Mesendoderm (in vitro differentiated cells): ENCODE measurements around the gene SECISBP2L. TPM values are rescaled to one million over a fixed set of nuclear protein-coding genes. Genes with fewer than 3 reads are reported as not detected.

ENCODE experiments used
- DNase-seq: peaks from one replicate; pipeline ENCODE4 v3.0.0; 2013
- H2AK5ac ChIP-seq: 2 replicates; pipeline ENCODE4 v1.6.1; 2013; ENCODE audit warnings: low read length, inconsistent platforms
- H2BK120ac ChIP-seq: 2 replicates; pipeline ENCODE4 v1.6.1; 2013; ENCODE audit warnings: low read depth, mild to moderate bottlenecking, low read length, moderate library complexity, mixed read lengths
- H2BK15ac ChIP-seq: replicated peaks from 2 replicates; pipeline ENCODE4 v1.6.1; 2013; ENCODE audit warnings: low read depth, mild to moderate bottlenecking, moderate library complexity
- H2BK5ac ChIP-seq: 2 replicates; pipeline ENCODE4 v1.6.1; 2013; ENCODE audit warnings: low read length, inconsistent platforms
- H3K18ac ChIP-seq: 2 replicates; pipeline ENCODE4 v1.6.1; 2013; ENCODE audit warnings: mild to moderate bottlenecking, low read length, mixed read lengths
- H3K23ac ChIP-seq: one replicate; pipeline ENCODE4 v1.6.1; 2013; ENCODE audit warnings: low read length
- H3K27ac ChIP-seq: 2 replicates; pipeline ENCODE4 v1.5.1; 2013; ENCODE audit warnings: low read depth, mild to moderate bottlenecking, inconsistent platforms, low read length, moderate library complexity
- H3K27me3 ChIP-seq: 2 replicates; pipeline ENCODE4 v1.6.1; 2013; ENCODE audit warnings: low read length, control low read depth, mild to moderate bottlenecking, inconsistent platforms; ENCODE audit not compliant: insufficient read depth, poor library complexity
- H3K36me3 ChIP-seq: 2 replicates; pipeline ENCODE4 v1.6.1; 2013; ENCODE audit warnings: low read length, inconsistent platforms; ENCODE audit not compliant: control insufficient read depth, insufficient read depth
- H3K4ac ChIP-seq: one replicate; pipeline ENCODE4 v1.6.1; 2013; ENCODE audit warnings: low read depth, mild to moderate bottlenecking, low read length, moderate library complexity
- H3K4me1 ChIP-seq: 2 replicates; pipeline ENCODE4 v1.6.1; 2013; ENCODE audit warnings: low read depth, low read length, inconsistent platforms; ENCODE audit not compliant: control insufficient read depth
- H3K4me2 ChIP-seq: 2 replicates; pipeline ENCODE4 v1.6.1; 2013; ENCODE audit warnings: low read length
- H3K4me3 ChIP-seq: 2 replicates; pipeline ENCODE4 v1.5.1; 2013; ENCODE audit warnings: mild to moderate bottlenecking, low read length
- H3K56ac ChIP-seq: one replicate; pipeline ENCODE4 v1.6.1; 2013; ENCODE audit warnings: low read length
- H3K79me1 ChIP-seq: 2 replicates; pipeline ENCODE4 v1.6.1; 2013; ENCODE audit warnings: low read length, inconsistent platforms
- H3K79me2 ChIP-seq: 2 replicates; pipeline ENCODE4 v1.6.1; 2013; ENCODE audit warnings: mild to moderate bottlenecking, low read length; ENCODE audit not compliant: control insufficient read depth, insufficient read depth
- H3K9ac ChIP-seq: 2 replicates; pipeline ENCODE4 v1.6.1; 2013; ENCODE audit warnings: low read length, inconsistent platforms
- H4K5ac ChIP-seq: one replicate; pipeline ENCODE4 v1.6.1; 2013; ENCODE audit warnings: low read length
- H4K8ac ChIP-seq: one replicate; pipeline ENCODE4 v1.6.1; 2013; ENCODE audit warnings: low read depth, mild to moderate bottlenecking, control low read depth, low read length, moderate library complexity
- WGBS: extraction: QIAGEN DNeasy Blood & Tissue Kit; methylation state at CpG from one replicate; pipeline ENCODE4 v1.1.7; 2013; ENCODE audit warnings: low lambda C conversion rate, missing lambda C conversion rate; ENCODE audit not compliant: insufficient coverage; ENCODE audit errors: extremely low coverage; 5-methylcytosine and 5-hydroxymethylcytosine counted together
- polyA plus RNA-seq, 2 experiments: library from polyadenylated mRNA; stranded (reverse); fragments of 200-250 nt; gene quantifications; one replicate each; pipeline ENCODE4 v1.2.3, GENCODE V29; 2013

The SECISBP2L gene
- 11.6 TPM for polyA plus RNA-seq (2013, experiment 1 of 2)
- polyA plus RNA-seq (2013, experiment 2 of 2): 10.6 TPM

GRCh38 chr15:49046220-49047102 lies at the start of gene SECISBP2L:
TSS of gene SECISBP2L (minus strand) at chr15:49046446. CDS start at chr15:49046299, 147 bp downstream.
- peak; percentile 99 for DNase-seq
- no peak within 1 kb of the TSS for H2BK5ac ChIP-seq
- H2BK15ac ChIP-seq: peak within 1 kb of the TSS; percentile 25
- H3K56ac ChIP-seq: peak within 1 kb of the TSS; percentile 93
- H3K9ac ChIP-seq: peak within 1 kb of the TSS; percentile 88
- no peak within 1 kb of the TSS for H3K23ac ChIP-seq
- no CpG with 5 or more reads among the region's 50 CpGs for WGBS
- H3K4me1 ChIP-seq: no peaks in the 10 kb centered on the region
- no peak within 1 kb of the TSS for H2BK120ac ChIP-seq
- H3K4me2 ChIP-seq: peak within 1 kb of the TSS; percentile 58
- H3K4me3 ChIP-seq: peak within 1 kb of the TSS; percentile 86
- H3K36me3 ChIP-seq: no peaks in the 10 kb centered on the region
- peak within 1 kb of the TSS; percentile 47 for H3K4ac ChIP-seq
- H3K79me2 ChIP-seq: peaks cover 15% of the 10 kb centered on the region
- peaks cover 3% of the 10 kb centered on the region for H3K79me1 ChIP-seq
- no peaks in the 10 kb centered on the region for H3K27me3 ChIP-seq
- peak within 1 kb of the TSS; percentile 75 for H3K27ac ChIP-seq
- H4K8ac ChIP-seq: peak within 1 kb of the TSS; percentile 84
- no peak within 1 kb of the TSS for H2AK5ac ChIP-seq
- peak within 1 kb of the TSS; percentile 46 for H3K18ac ChIP-seq
- H4K5ac ChIP-seq: no peak within 1 kb of the TSS

- Histone ChIP-seq H2BK120ac (no peak overlapping the region), H3K4me3 (no peak overlapping the region), H3K56ac (no peak overlapping the region), H3K79me2 (no peaks in the 10 kb centered on the region), H3K4me2 (no peak overlapping the region), H2BK5ac (no peak overlapping the region), H3K27ac (no peak overlapping the region), H3K23ac (no peak overlapping the region), H2BK15ac (no peak overlapping the region), H3K27me3 (no peaks in the 10 kb centered on the region), H3K4me1 (no peaks in the 10 kb centered on the region), H3K18ac (no peak overlapping the region), H3K9ac (no peak overlapping the region), H3K79me1 (no peaks in the 10 kb centered on the region), H4K5ac (no peak overlapping the region), H3K36me3 (no peaks in the 10 kb centered on the region), H2AK5ac (no peak overlapping the region), H4K8ac (no peak overlapping the region), H3K4ac (no peak overlapping the region)
- DNase-seq: no peak
- no CpG with 5 or more reads among the region's 1 CpG for WGBS
These were observed 48.7 kb upstream of the SECISBP2L start for GRCh38 chr15:49094923-49095322.

- H3K4me3 ChIP-seq: no peak overlapping the region
- H3K4me1 ChIP-seq: no peaks in the 10 kb centered on the region
- H3K23ac ChIP-seq: no peak overlapping the region
- no peak overlapping the region for H2BK15ac ChIP-seq
- no peak overlapping the region for H4K5ac ChIP-seq
- no peak for DNase-seq
- no CpG with 5 or more reads among the region's 4 CpGs for WGBS
- H3K27ac ChIP-seq: no peak overlapping the region
- no peak overlapping the region for H3K4ac ChIP-seq
- no peak overlapping the region for H2AK5ac ChIP-seq
- no peak overlapping the region for H4K8ac ChIP-seq
- no peak overlapping the region for H3K18ac ChIP-seq
- H3K4me2 ChIP-seq: no peak overlapping the region
- no peaks in the 10 kb centered on the region for H3K79me2 ChIP-seq
- H3K56ac ChIP-seq: no peak overlapping the region
- no peaks in the 10 kb centered on the region for H3K36me3 ChIP-seq
- H3K9ac ChIP-seq: no peak overlapping the region
- H3K79me1 ChIP-seq: no peaks in the 10 kb centered on the region
- no peak overlapping the region for H2BK5ac ChIP-seq
- H2BK120ac ChIP-seq: no peak overlapping the region
- H3K27me3 ChIP-seq: no peaks in the 10 kb centered on the region
These were observed 47.2 kb upstream of the SECISBP2L start for GRCh38 chr15:49093252-49094105.

GRCh38 chr15:49088996-49089395 lies 42.8 kb upstream of the SECISBP2L start:
- peak; percentile 14 for DNase-seq
- WGBS: no CpG with 5 or more reads among the region's 4 CpGs
- H3K27me3 ChIP-seq: no peaks in the 10 kb centered on the region

GRCh38 chr15:49085696-49086459 lies 39.6 kb upstream of the SECISBP2L start:
- no peaks in the 10 kb centered on the region for H3K27me3 ChIP-seq
- H4K5ac ChIP-seq: no peak overlapping the region
- H3K27ac ChIP-seq: no peak overlapping the region
- H3K4me1 ChIP-seq: no peaks in the 10 kb centered on the region
- H2BK5ac ChIP-seq: no peak overlapping the region
- H3K79me1 ChIP-seq: no peaks in the 10 kb centered on the region
- no peak overlapping the region for H2BK15ac ChIP-seq
- H3K79me2 ChIP-seq: no peaks in the 10 kb centered on the region
- H3K9ac ChIP-seq: no peak overlapping the region
- no peak overlapping the region for H2AK5ac ChIP-seq
- no peak overlapping the region for H3K4me2 ChIP-seq
- no peak overlapping the region for H2BK120ac ChIP-seq
- H3K56ac ChIP-seq: no peak overlapping the region
- H3K36me3 ChIP-seq: no peaks in the 10 kb centered on the region
- WGBS: 100% methylated on average over 3 of the region's 5 CpGs
- no peak overlapping the region for H3K23ac ChIP-seq
- no peak for DNase-seq
- no peak overlapping the region for H3K4me3 ChIP-seq
- no peak overlapping the region for H4K8ac ChIP-seq
- no peak overlapping the region for H3K4ac ChIP-seq
- no peak overlapping the region for H3K18ac ChIP-seq

More at GRCh38 chr15:49088996-49089395, 42.8 kb upstream of the SECISBP2L start:
- Histone ChIP-seq H2BK120ac (no peak overlapping the region), H3K4me1 (no peaks in the 10 kb centered on the region), H3K4me2 (no peak overlapping the region), H4K5ac (no peak overlapping the region), H3K4ac (no peak overlapping the region), H2AK5ac (no peak overlapping the region), H2BK5ac (no peak overlapping the region), H3K23ac (no peak overlapping the region), H3K27ac (no peak overlapping the region), H3K9ac (no peak overlapping the region), H3K4me3 (no peak overlapping the region), H4K8ac (no peak overlapping the region), H3K18ac (no peak overlapping the region), H3K36me3 (no peaks in the 10 kb centered on the region), H2BK15ac (no peak overlapping the region), H3K56ac (no peak overlapping the region), H3K79me2 (no peaks in the 10 kb centered on the region), H3K79me1 (no peaks in the 10 kb centered on the region)
